SK-MEL-5 (cell line): ENCODE measurements around the gene EEF2K. TPM values are rescaled to one million over a fixed set of nuclear protein-coding genes. Genes with fewer than 3 reads are reported as not detected.

Experiments used
- DNase-seq: peaks from one replicate; pipeline ENCODE4 v3.0.0-alpha.2; 2016; ENCODE audit warnings: low read depth, low spot score
- in situ Hi-C: cut with HindIII; loops from 2 replicates; pipeline ENCODE4 v1.10.0; 2016; ENCODE audit warnings: low sequenced_read_pairs, high pct_unique_total_duplicates, low pct_unique_long_range_greater_than_20kb
- total RNA-seq: library from RNA; depleted of rRNA; stranded (reverse); fragments of >200 nt; shearing (Covaris generic); gene quantifications from 2 replicates; pipeline ENCODE4 v1.2.3, GENCODE V29; 2014

The EEF2K gene
- total RNA-seq, 1 experiment from 2014 or later = 18.5 TPM

DNA sequence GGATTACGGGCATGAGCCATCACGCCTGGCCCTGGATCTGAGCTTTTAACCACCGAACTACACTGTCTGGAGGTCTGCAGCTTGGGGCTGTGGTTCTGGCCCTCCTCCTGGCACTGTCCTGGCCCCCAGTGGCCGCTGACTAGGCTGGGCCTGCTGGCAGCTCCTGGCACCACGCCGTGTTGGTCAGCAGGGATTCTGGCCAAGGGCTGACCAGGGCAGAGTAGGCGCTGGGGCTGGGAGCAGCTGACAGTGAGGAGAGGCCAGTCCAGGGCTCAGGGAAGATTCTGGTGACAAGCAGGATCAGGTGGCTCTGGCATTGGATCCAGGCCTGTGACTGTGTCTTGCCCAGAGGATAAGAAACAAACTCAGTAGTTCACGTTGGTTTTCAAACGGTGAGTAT is 14.6 kb downstream of the EEF2K start:
- in situ Hi-C loops = no loop called here
- DNase-seq = no peak

DNA sequence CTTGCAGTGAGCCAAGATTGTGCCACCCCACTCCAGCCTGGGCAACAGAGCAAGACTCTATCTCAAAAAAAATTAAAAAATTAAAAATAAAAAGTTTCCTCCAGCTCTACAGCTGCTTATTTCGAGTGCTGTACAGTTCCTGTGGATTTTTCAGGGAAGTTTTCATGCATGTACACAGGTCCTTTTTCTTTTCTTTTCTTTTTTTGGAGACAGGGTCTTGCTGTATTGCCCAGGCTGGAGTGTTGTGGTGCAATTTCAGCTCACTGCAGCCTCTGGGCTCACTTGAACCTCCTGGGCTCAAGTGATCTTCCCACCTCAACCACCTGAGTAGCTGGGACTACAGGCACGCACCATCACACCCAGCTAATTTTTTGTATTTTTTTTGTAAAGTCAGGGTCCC is 15.9 kb downstream of the EEF2K start:
- DNase-seq = no peak
- in situ Hi-C loops = no loop called here

DNA sequence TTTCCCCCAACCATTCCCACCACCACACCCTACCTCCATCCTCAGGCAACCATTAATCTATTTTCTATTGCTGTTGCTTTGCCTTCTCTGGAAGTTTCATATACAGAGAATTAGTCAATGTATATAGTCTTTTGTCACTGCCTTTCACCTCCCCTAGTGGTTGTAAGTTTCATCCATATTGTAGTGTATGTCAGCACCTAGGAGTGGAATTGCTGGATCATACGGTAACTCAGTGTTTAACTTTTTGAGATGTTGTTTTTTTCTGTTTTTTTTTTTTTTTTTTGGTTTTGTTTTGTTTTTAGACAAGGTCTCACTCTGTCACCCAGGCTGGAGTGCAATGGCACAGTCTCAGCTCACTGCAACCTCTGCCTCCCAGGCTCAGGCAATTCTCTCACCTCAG is 16.9 kb downstream of the EEF2K start:
- in situ Hi-C loops = no loop called here
- no peak for DNase-seq

DNA sequence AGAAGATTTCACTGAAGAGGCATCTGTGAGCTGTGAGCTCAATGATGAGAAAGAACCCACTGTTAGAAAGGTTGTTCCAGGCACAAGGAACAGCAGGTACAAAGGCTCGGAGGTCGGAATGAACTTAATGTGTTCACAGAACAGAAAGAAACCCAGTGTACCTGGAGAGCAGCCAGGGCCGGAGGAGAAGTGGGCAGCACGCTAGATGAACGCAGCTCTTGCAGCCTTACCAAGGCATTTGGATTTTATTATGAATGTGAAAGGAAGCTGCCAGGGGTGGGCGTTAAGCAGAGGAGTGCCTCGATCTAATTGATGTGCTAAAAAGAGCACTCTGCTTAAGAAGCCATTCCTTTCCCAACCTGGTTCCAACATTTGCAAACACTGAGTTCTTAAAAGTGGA is 19.0 kb downstream of the EEF2K start:
- DNase-seq = no peak
- in situ Hi-C loops = no loop called here

DNA sequence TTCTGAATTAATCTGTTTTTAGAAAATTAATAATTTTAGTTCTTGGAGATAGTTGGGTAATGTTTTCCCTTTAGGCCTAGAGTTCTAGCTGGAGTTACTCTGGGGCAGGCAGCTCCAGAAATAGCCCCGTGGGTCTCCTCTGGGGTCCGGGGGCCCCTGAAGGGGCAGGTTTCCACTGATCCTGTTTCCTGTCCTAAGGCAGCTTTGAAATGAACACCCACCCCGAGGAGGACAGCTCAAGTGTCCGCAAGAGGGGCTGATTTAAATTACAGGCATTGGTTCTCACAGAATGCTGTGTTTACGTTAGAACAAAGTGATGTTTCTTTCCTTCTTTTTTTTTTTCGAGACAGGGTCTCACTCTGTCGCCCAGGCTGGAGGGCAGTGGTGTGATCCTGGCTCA is 23.8 kb downstream of the EEF2K start:
- DNase-seq = no peak
- in situ Hi-C loops = no loop called here

DNA sequence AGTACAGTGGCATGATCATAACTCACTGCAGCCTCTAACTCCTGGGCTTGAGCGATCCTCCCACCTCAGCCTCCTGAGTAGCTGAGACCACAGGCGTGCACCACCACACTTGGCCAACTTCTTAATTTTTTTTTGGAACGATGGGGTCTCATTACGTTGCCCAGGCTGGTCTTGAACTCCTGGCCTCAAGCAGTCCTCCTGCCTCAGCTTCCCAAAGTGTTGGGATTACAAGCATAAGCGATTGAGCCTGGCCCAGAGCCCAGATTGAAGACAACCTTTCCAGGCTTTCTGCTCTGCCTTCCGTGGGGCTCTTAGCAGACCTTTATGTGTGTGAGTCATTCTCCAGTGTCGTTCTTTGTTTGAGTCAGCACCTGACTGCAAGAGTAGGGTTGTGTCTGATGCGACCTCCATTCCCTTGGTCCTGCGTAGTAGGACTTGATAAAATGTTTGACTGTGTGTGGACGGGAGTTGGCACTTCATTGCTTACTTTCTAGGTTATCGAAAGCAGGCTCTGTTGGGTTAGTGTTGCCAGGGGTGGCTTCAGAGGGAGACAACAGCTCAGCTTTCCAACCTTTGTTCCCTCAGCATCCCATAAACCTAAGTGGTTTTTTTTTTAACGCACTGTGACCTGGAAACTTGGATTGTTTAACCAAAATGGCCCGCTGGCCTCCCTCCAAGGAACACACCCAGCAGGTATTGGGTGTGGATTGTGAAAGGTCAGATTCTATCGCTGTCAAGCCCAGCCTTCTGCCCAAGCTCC is 26.4 kb downstream of the EEF2K start:
- in situ Hi-C loops = no loop called here
- peak; percentile 22 for DNase-seq

DNA sequence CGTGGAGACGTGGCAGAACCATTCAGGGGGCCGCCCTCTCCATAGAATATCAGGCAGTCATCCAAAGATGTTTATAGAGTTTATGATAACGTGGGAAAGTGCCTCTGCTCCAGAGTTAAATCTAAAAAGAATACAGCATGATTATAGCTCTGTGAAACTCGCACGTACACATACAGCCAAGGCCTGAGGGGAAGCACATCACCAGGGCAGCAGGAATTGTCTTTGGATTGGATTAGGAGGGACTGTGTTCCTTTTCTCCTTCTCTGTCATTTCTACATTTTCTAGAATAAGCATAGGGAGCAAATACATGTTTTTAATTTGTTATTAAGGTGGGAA is 26.9 kb downstream of the EEF2K start:
- no peak for DNase-seq
- in situ Hi-C loops = no loop called here

DNA sequence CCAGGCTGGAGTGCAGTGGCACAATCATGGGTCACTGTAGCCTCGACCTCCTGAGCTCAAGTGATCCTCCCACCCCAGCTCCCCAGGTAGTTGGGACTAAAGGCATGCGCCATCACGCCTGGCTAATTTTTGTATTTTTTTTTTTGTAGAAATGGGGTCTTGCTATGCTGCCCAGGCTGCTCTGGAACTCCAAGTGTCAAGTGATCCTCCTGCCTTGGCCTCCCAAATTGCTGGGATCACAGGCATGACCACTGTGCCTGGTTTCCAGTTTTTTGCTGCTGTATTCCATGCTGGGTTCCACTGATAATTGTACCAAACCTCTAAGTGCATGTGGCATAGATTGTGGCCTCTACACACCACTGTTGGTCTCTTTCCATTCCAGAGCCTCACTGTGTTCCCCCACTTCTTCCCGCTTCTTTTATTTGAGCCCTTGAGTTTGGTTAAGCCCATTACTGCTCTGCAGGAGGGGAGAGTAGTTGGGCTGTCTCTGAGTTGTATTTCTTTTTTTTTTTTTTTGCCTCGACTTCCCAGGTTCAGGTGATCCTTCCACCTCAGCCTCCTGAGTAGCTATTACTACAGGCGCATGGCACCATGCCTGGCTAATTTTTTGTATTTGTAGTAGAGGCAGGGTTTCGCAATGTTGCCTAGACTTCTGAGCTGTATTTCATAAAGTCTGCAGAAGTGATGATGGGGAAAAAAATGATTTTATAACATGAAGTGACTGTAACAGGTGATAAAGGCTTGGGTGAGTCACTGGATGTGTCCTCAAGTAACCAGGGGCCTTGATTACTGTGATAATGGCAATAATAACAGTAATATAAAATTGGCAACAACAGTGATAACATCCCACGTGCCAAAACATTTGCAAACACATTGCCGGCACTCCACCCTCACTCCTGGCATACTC is 30.0 kb downstream of the EEF2K start:
- no peak for DNase-seq
- in situ Hi-C loops = no loop called here

DNA sequence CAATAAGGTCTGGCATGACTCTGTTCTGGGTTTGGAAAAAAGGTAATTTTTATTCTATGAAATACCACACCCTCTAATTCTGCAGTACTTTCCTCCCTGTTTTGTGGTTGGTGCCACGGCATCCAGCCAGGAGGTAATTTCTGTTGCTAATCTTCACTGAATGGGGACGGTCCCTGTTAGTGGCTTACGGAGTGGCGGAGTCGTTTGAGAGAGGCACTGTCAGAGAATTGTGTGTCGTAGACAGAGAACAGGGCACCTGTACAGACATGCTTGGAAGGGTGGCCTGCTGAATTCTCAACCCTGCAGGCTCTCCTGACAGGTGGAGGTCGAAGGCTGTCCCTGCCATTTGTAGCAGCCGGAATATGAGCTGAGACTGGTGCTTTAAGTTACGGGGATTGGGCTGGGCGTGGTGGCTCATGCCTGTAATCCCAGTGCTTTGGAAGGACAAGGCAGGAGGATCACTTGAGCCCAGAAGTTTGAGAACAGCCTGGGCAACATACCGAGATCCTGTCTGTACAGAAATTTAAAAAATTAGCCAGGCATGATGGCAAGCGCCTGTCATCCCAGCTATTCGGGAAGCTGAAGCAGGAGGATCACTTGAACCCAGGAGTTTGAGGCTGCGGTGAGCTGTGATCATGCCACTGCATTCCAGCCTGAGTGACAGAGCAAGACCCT is 33.2 kb downstream of the EEF2K start:
- in situ Hi-C loops = no loop called here
- no peak for DNase-seq

DNA sequence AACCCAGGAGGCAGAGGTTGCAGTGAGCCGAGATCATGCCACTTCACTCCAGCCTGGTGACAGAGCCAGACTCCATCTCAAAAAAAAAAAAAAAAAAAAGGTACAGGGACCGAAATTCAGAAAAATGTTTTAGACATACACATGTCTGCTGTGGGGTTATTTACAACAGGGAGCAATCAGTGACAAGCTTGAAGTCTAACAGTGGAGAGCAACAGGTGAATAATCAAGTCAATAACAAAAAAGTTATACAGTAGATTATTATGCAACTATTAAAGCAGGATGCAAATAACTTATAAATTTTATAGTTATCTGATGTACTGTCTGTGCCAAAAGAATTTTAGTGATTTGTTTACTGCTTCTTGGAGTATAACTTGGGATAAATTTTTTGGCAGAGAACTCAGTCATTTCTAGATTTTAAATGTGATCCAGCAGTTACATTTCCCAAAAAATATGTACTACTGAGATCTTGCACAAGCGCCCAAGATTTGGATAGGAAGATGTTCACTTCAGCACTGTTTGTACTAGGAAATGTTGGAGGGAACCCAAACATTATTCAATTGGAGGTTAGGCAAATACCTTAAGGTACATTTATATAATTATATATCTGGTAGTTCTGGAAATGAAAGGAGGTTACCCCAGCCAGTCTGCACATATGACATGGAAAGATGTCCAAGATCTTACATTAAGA is 34.1 kb downstream of the EEF2K start:
- DNase-seq = no peak
- in situ Hi-C loops = no loop called here

DNA sequence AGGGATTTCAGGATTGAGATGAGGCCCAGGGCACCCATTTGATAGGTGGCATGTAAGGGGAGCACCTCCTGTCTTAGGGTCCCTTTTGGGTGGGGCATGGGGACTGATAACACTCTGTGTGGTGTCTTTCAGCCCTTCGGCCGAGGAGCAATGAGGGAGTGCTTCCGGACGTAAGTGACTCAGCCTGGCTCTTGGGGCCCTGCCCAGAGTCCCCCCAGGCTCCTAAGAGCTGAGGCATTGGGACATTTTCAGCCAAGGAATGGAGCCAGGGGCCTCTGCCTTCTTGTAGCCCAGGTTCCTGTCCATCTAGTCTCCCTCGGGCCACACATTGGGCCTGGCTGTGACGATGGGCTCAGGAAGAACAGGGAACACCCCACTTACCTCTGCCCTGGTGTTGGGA is 44.4 kb downstream of the EEF2K start:
- DNase-seq = no peak
- in situ Hi-C loops = no loop called here

DNA sequence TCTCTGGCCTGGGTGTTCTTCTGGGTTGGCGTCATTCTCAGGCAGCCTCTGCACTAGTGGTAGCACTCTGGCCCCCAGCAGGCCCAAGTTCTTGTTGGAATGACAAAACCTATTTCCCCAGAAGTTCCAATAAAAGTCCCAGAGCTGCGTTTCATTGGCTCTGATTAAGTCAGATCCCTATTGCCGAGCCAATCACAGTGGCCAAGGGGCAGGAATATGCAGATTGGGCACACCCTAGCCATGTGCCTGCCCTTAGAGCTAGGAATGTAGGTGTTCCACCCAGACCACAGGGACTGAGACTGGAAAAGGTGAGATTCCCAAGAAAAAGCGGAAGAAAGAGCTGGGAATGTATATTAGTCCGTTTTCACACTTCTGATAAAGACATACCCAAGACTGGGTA is 46.2 kb downstream of the EEF2K start:
- no peak for DNase-seq

DNA sequence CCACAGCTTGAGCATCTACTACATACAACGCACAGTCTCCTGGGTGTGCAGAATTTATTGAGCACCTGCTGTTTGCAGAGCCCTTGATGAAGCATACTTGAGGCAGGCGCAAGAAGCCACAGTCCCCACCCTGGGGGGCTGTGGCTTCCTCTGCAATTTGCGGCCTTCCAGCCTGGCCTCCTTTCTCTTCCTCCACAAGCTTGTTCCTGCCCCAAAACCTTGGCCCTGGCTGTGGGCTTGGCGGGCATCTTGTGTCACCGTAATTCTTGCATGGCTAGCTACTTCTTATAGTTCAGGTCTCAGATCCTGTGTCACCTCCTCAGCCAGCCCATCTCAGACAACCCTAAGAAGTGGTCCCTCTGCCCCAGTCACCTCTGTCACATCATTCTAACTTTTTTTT is 47.2 kb downstream of the EEF2K start:
- in situ Hi-C loops = no loop called here

More for the DNA sequence above, 46.2 kb downstream of the EEF2K start:
- in situ Hi-C loops = no loop called here

DNA sequence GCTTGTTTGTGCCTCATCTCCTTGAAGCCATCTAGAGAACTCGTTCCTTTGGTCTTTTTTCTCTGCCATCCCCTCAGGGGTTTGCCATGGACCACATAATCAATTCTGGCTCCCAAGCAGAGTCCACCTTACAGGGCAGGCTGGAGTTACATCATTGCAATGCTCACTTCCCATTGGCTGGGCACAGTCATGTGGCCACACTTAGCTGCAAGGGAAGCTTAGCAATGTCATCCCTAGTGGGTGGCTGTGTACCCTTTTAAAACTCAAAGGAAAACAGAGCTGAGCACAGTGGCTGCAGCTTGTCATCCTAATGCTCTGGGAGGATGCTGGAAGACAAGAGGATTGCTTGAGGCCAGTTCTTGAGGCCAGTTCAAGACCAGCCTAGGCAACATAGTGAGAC is 49.3 kb downstream of the EEF2K start:
- DNase-seq = no peak
- in situ Hi-C loops = no loop called here

More for the DNA sequence above, 47.2 kb downstream of the EEF2K start:
- DNase-seq = no peak

DNA sequence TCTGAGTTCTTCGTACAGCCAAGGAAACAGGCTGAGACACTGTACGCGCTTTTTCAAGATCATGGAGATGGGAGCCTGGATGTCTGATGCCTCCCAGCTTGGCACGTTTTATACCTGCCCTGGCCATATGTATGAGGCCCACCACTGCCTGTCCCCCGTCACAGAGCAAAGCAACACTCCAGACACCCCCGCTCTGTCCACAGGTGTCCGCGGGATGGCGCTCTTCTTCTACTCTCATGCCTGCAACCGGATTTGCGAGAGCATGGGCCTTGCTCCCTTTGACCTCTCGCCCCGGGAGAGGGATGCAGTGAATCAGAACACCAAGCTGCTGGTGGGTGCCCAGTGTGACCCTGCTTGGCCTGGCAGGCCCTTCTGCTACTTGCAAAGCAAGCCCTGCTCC is 51.4 kb downstream of the EEF2K start:
- no peak for DNase-seq
- in situ Hi-C loops = no loop called here

DNA sequence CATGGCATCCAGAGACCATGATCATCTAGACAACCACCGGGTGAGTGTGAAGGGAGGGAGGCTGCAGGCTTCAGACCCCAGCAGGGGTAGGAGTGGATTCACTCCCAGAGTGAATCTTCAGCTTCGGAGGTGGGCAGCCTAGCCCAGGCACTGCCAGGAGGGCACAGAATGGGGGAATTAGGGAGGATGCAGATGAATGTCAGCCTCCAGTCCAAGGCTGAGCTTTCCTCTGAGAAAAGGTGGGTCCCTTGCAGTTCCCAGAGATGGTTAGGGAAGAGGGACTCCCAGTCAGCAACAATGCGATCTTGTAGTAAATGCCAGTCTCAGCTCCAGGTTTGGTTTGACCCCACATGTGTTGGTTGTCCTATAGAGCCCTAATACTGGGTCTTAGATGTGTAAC is 54.4 kb downstream of the EEF2K start:
- in situ Hi-C loops = no loop called here
- DNase-seq = no peak

DNA sequence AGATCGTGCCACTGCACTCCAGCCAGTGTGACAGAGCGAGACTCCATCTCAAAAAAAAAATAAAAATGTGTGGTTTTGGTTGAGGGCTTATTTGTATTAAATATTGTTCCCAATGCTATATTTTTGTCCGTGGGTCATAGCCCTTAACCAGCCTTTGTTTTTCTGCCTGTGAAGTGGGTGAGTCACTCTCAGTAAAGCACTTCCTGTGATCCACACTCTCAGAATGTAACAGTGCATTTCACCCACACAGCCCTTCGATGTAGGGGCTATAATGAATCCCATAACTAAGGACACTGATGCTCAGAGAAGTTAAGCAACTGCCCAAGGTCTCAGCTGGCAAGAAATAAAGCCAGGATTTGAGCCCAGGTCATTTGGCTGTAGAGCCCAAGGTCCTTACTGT is 56.4 kb downstream of the EEF2K start:
- in situ Hi-C loops = no loop called here
- no peak for DNase-seq

DNA sequence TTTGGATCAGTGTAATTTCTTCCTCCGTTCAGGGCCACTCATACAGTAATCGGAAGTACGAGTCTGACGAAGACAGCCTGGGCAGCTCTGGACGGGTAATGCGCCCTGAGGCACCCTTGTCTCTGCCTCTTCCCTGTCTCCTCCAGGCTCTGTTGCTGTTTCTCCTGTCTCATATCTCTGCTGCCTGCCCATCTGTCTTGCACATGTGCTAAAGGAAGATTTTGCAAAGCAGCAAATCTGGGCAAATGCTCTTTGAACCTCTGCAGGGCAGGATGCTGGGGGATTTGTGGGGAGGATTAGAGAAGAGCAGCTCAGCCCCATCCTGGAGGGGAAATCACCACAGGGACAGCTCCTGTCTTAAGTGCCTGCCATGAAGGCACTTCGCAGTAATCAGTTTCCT is 58.7 kb downstream of the EEF2K start:
- in situ Hi-C loops = no loop called here
- DNase-seq = no peak
